H1 (cell line): ENCODE results near the gene NUDT4B. TPM values are rescaled to one million over a fixed set of nuclear protein-coding genes. Genes with fewer than 3 reads are reported as not detected.
"Not testable (repeated sequence)": the region's sequence is repeated elsewhere in the genome, so short reads cannot be mapped to it uniquely, and the experiment has no call there.

Source experiments
- CTCF ChIA-PET: fragments of 300-600 bp; sonication (Branson Sonifier 250); formaldehyde crosslinking; loops from one replicate; lab custom pipeline; 2021; ENCODE audit not compliant: partially characterized antibody; lab: Charles Lee
- POLR2A ChIA-PET: fragments of 300-600 bp; sonication (Branson Sonifier 250); formaldehyde crosslinking; loops from one replicate; lab custom pipeline; 2021; ENCODE audit warnings: inconsistent platforms; ENCODE audit not compliant: partially characterized antibody; lab: Charles Lee
- DNase-seq, 2 experiments: peaks; one replicate each; pipeline versions ENCODE4 v3.0.0 to v3.0.0-alpha.2; 2010 to 2022; ENCODE audit warnings: low spot score in 2 of 2, low read depth in 1 of 2, mixed read lengths in 1 of 2
- FAIRE-seq: peaks from 2 replicates; lab custom pipeline; 2011; peaks lifted over from hg19 to GRCh38; lab: Jason Lieb, UNC
- H2AFZ ChIP-seq: 2 replicates; pipeline ENCODE4 v1.8.1; 2012; ENCODE audit warnings: low read length, inconsistent platforms
- H2AK5ac ChIP-seq: 2 replicates; pipeline ENCODE4 v1.6.1; 2013; ENCODE audit warnings: low read depth, low read length
- H2BK120ac ChIP-seq: replicated peaks from 2 replicates; pipeline ENCODE3; 2013; ENCODE audit warnings: low read depth, low read length, inconsistent platforms
- H2BK12ac ChIP-seq: 2 replicates; pipeline ENCODE4 v1.6.1; 2013; ENCODE audit warnings: low read depth, low read length
- H2BK15ac ChIP-seq: 2 replicates; pipeline ENCODE4 v1.6.1; 2013; ENCODE audit warnings: low read length
- H2BK20ac ChIP-seq: 2 replicates; pipeline ENCODE4 v1.6.1; 2013; ENCODE audit warnings: low read length
- H2BK5ac ChIP-seq: 2 replicates; pipeline ENCODE4 v1.6.1; 2013; ENCODE audit warnings: low read depth, low read length
- H3K14ac ChIP-seq: 2 replicates; pipeline ENCODE4 v1.6.1; 2013; ENCODE audit warnings: inconsistent platforms; ENCODE audit not compliant: insufficient read length
- H3K18ac ChIP-seq: 2 replicates; pipeline ENCODE4 v1.6.1; 2013; ENCODE audit warnings: low read length; ENCODE audit errors: extremely low read depth
- H3K23ac ChIP-seq: 2 replicates; pipeline ENCODE4 v1.6.1; 2013; ENCODE audit warnings: inconsistent platforms; ENCODE audit not compliant: insufficient read length
- H3K23me2 ChIP-seq: 2 replicates; pipeline ENCODE4 v1.6.1; 2013; ENCODE audit warnings: low read depth, low read length
- H3K27ac ChIP-seq: 2 replicates; pipeline ENCODE4 v1.6.1; 2011; ENCODE audit warnings: low read depth, low read length, inconsistent platforms
- H3K27me3 ChIP-seq, 4 experiments: replicated peaks in 1 of 4; 1 replicate in 1 of 4; 2 replicates in 3 of 4; pipeline versions ENCODE4 v1.6.1 to v1.8.1; 2011 to 2013; ENCODE audit warnings: low read length in 3 of 4, mild to moderate bottlenecking in 3 of 4, inconsistent platforms in 2 of 4, mixed read lengths in 2 of 4, moderate library complexity in 1 of 4; ENCODE audit not compliant: control insufficient read depth in 3 of 4, insufficient read depth in 3 of 4; ENCODE audit errors: extremely low read depth in 1 of 4
- H3K36me3 ChIP-seq, 4 experiments: 2 replicates each; pipeline versions ENCODE4 v1.6.1 to v1.8.1; 2011 to 2013; ENCODE audit warnings: mild to moderate bottlenecking in 4 of 4, low read length in 3 of 4, moderate library complexity in 2 of 4, control low read depth in 1 of 4, inconsistent platforms in 1 of 4; ENCODE audit not compliant: insufficient read depth in 4 of 4, control insufficient read depth in 2 of 4
- H3K4ac ChIP-seq: replicated peaks from 2 replicates; pipeline ENCODE3; 2013; ENCODE audit warnings: low read length, low read depth, mixed read lengths, inconsistent platforms; ENCODE audit not compliant: insufficient read length
- H3K4me1 ChIP-seq, 4 experiments: replicated peaks in 1 of 4; 1 replicate in 1 of 4; 2 replicates in 3 of 4; pipeline versions ENCODE4 v1.6.1 to v1.8.1; 2011 to 2013; ENCODE audit warnings: low read length in 3 of 4, inconsistent platforms in 2 of 4, mixed read lengths in 1 of 4; ENCODE audit not compliant: insufficient read depth in 4 of 4, control insufficient read depth in 3 of 4
- H3K4me2 ChIP-seq, 2 experiments: 2 replicates each; pipeline versions ENCODE4 v1.6.1 to v1.8.1; 2011 to 2013; ENCODE audit warnings: low read depth in 2 of 2, low read length in 2 of 2, control low read depth in 1 of 2, inconsistent platforms in 1 of 2, mild to moderate bottlenecking in 1 of 2; ENCODE audit not compliant: insufficient read depth in 1 of 2
- H3K4me3 ChIP-seq, 4 experiments: fragments of 200-600, 300-600 bp in 1 of 4; sonication (generic), shearing (Covaris generic), sonication (Bioruptor Twin) in 1 of 4; 2 replicates each; pipeline versions ENCODE4 v1.5.1 to v1.8.1; 2011 to 2016; ENCODE audit warnings: low read length in 4 of 4, low read depth in 3 of 4, control low read depth in 2 of 4, inconsistent platforms in 2 of 4, mild to moderate bottlenecking in 2 of 4, mixed read lengths in 1 of 4, moderate library complexity in 1 of 4; ENCODE audit not compliant: insufficient read depth in 2 of 4; ENCODE audit errors: extremely low read depth in 1 of 4
- H3K56ac ChIP-seq: replicated peaks from 2 replicates; pipeline ENCODE3; 2013; ENCODE audit warnings: low read depth, mild to moderate bottlenecking, mixed read lengths, low read length, inconsistent platforms; ENCODE audit not compliant: insufficient read length
- H3K79me1 ChIP-seq: 2 replicates; pipeline ENCODE4 v1.6.1; 2013; ENCODE audit warnings: low read depth, low read length, control low read depth
- H3K79me2 ChIP-seq, 2 experiments: 2 replicates each; pipeline versions ENCODE4 v1.6.1 to v1.8.1; 2012 to 2013; ENCODE audit warnings: low read length in 2 of 2, mild to moderate bottlenecking in 2 of 2, inconsistent platforms in 1 of 2; ENCODE audit not compliant: insufficient read depth in 2 of 2, control insufficient read depth in 1 of 2
- H3K9ac ChIP-seq, 4 experiments: replicated peaks in 1 of 4; 1 replicate in 1 of 4; 2 replicates in 3 of 4; pipeline versions ENCODE4 v1.6.1 to v1.8.1; 2011 to 2013; ENCODE audit warnings: low read depth in 3 of 4, low read length in 3 of 4, control low read depth in 2 of 4, mild to moderate bottlenecking in 2 of 4, moderate library complexity in 2 of 4, inconsistent platforms in 1 of 4; ENCODE audit errors: extremely low read depth in 1 of 4
- H3K9me3 ChIP-seq, 2 experiments: 2 replicates each; pipeline versions ENCODE4 v1.6.1 to v1.8.1; 2012 to 2013; ENCODE audit warnings: mild to moderate bottlenecking in 2 of 2, moderate library complexity in 2 of 2, control low read depth in 1 of 2, inconsistent platforms in 1 of 2, low read depth in 1 of 2, low read length in 1 of 2, mixed read lengths in 1 of 2; ENCODE audit not compliant: insufficient read depth in 2 of 2
- H4K20me1 ChIP-seq, 2 experiments: replicated peaks in 1 of 2; 2 replicates each; pipeline versions ENCODE3 to v1.8.1; 2011 to 2013; ENCODE audit warnings: inconsistent platforms in 2 of 2, low read length in 2 of 2, mild to moderate bottlenecking in 1 of 2; ENCODE audit not compliant: insufficient read depth in 2 of 2, control insufficient read depth in 1 of 2
- H4K5ac ChIP-seq: 2 replicates; pipeline ENCODE4 v1.6.1; 2013; ENCODE audit warnings: low read length, low read depth, mixed read lengths, inconsistent platforms; ENCODE audit not compliant: insufficient read length
- H4K8ac ChIP-seq: 2 replicates; pipeline ENCODE4 v1.8.0; 2013; ENCODE audit warnings: mild to moderate bottlenecking, moderate library complexity, low read length, inconsistent platforms; ENCODE audit not compliant: insufficient read depth; ENCODE audit errors: extremely low read depth
- H4K91ac ChIP-seq: replicated peaks from 2 replicates; pipeline ENCODE3; 2013; ENCODE audit warnings: low read length, mixed read lengths, inconsistent platforms; ENCODE audit not compliant: insufficient read length
- WGBS, 2 experiments: shearing (Covaris generic) in 1 of 2; methylation state at CpG; one replicate each; pipeline versions ENCODE4 v1.1.6 to v1.1.7; 2013 to 2015; ENCODE audit warnings: low lambda C conversion rate in 2 of 2, mixed read lengths in 2 of 2, inconsistent platforms in 1 of 2, low coverage in 1 of 2, missing lambda C conversion rate in 1 of 2; ENCODE audit not compliant: insufficient replicate concordance in 2 of 2, insufficient coverage in 1 of 2, insufficient read length in 1 of 2; ENCODE audit errors: extremely low coverage in 1 of 2, missing lambda C conversion rate in 1 of 2; 5-methylcytosine and 5-hydroxymethylcytosine counted together
- polyA plus RNA-seq, 7 experiments: library from polyadenylated mRNA; depleted of rRNA in 3 of 7; stranded (reverse) in 5 of 7; unstranded in 2 of 7; fragments of >200 nt in 5 of 7; fragments of 200-250 nt in 2 of 7; gene quantifications; 1 replicate in 5 of 7; 2 replicates in 1 of 7; 4 replicates in 1 of 7; pipeline versions ENCODE4 v1.2.1 to v1.2.3, GENCODE V29; 2011 to 2013; ENCODE audit warnings: missing spikeins in 2 of 7, mixed read lengths in 2 of 7
- total RNA-seq: library from RNA; stranded (reverse); fragmentation: NEBNext Ultra II Directional; extraction: Animal tissue kit (Norgen Biotek cat#: 25700); gene quantifications from 2 replicates; pipeline ENCODE4 v1.2.1, GENCODE V29; 2021

Gene NUDT4B
- total and polyA plus RNA-seq, 2 of the 8 experiments (the other 6 are each of a cell fraction or from before 2014, with no cell fraction given): 11.0 TPM; not detected in 1

DNA sequence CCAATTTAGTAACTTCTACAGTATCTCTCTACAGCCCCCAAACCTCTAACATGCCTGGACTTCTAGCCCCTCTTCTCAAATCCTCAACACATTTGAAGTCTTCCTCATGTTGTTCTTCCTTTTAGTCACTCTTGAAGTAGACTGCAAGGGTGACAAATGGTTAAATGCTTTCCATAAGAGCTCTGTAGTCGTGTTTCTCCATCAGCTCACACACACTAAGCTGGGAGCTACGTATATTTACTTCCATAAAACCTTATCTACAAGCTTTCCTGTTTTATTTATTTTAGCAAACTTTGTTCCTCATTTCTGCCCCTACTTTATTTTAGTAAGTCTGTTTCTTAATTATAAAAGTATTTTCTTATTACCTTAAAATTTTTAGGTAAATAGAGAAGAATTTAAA lies 19.0 kb upstream of the NUDT4B start:
- H3K4me2 ChIP-seq, H3K9ac ChIP-seq, H3K27me3 ChIP-seq, H3K56ac ChIP-seq, H4K5ac ChIP-seq, H3K23me2 ChIP-seq, H3K27ac ChIP-seq, H3K4me3 ChIP-seq, H3K14ac ChIP-seq, H2BK15ac ChIP-seq, FAIRE-seq, H3K4me1 ChIP-seq, H2AFZ ChIP-seq, H3K4ac ChIP-seq, H4K20me1 ChIP-seq, POLR2A ChIA-PET, H3K23ac ChIP-seq, H3K79me2 ChIP-seq, H2BK120ac ChIP-seq, H2BK5ac ChIP-seq, H3K79me1 ChIP-seq, H3K18ac ChIP-seq, H2BK12ac ChIP-seq, H4K91ac ChIP-seq, H4K8ac ChIP-seq, CTCF ChIA-PET, H2AK5ac ChIP-seq, H3K9me3 ChIP-seq, H2BK20ac ChIP-seq, DNase-seq, H3K36me3 ChIP-seq: not testable (repeated sequence)
- WGBS, 2 experiments: no CpG with 5 or more reads among the region's 2 CpGs

DNA sequence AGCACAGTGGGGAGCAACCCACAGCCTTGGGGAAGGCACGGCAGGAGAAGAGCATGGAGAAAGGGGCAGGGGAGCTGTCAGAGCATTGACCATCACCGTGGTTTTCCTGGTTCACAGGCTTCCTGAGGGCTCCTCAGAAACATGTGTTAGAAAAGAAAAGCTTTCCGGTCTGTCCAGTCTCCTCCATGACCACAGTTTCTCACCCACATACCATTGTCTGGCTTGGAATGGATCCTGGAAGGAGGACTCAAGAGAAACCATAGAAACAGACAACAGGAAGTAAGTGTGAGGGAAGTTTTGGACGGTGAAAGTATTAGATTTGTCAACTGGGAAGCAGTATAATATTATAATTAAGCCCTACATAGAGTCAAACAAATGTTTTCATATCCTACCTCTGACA lies 16.3 kb upstream of the NUDT4B start:
- H3K56ac ChIP-seq, H2BK5ac ChIP-seq, H3K36me3 ChIP-seq, H3K4me1 ChIP-seq, H3K4ac ChIP-seq, H3K27ac ChIP-seq, H3K4me2 ChIP-seq, H4K91ac ChIP-seq, H3K79me2 ChIP-seq, H3K27me3 ChIP-seq, H2AFZ ChIP-seq, H3K23ac ChIP-seq, H4K20me1 ChIP-seq, H2BK120ac ChIP-seq, H2BK12ac ChIP-seq, CTCF ChIA-PET, H3K18ac ChIP-seq, H3K9me3 ChIP-seq, H3K23me2 ChIP-seq, H2BK20ac ChIP-seq, FAIRE-seq, H2BK15ac ChIP-seq, H4K8ac ChIP-seq, DNase-seq, POLR2A ChIA-PET, H2AK5ac ChIP-seq, H3K9ac ChIP-seq, H4K5ac ChIP-seq, H3K14ac ChIP-seq, H3K4me3 ChIP-seq, H3K79me1 ChIP-seq: not testable (repeated sequence)
- no CpG with 5 or more reads among the region's 4 CpGs for WGBS, 2 experiments
